Germinal center (tissue), 1 donor: ENCODE data around the gene SERTAD2.

ENCODE experiments used
- DNase-seq: peaks from one replicate; pipeline ENCODE4 v3.0.0; 2012; ENCODE audit warnings: mixed read lengths, low spot score

Gene SERTAD2

GRCh38 chr2:64627860-64628841 is 25.6 kb downstream of the SERTAD2 start:
- no peak for DNase-seq

- no peak for DNase-seq
Measured at GRCh38 chr2:64626963-64627760, 26.6 kb downstream of the SERTAD2 start.

GRCh38 chr2:64626146-64626809 is 27.4 kb downstream of the SERTAD2 start:
- DNase-seq = no peak

GRCh38 chr2:64625299-64626145 is 28.2 kb downstream of the SERTAD2 start:
- DNase-seq = no peak

- no peak for DNase-seq
Measured at GRCh38 chr2:64624862-64625261, 28.9 kb downstream of the SERTAD2 start.

GRCh38 chr2:64624108-64624610 is 29.6 kb downstream of the SERTAD2 start:
- DNase-seq = no peak

- no peak for DNase-seq
Measured at GRCh38 chr2:64623242-64623850, 30.4 kb downstream of the SERTAD2 start.

- no peak for DNase-seq
Measured at GRCh38 chr2:64622443-64623241, 31.1 kb downstream of the SERTAD2 start.

GRCh38 chr2:64620661-64621060 is 33.1 kb downstream of the SERTAD2 start:
- no peak for DNase-seq

- DNase-seq = no peak
Measured at GRCh38 chr2:64617631-64618151, 36.0 kb downstream of the SERTAD2 start.

GRCh38 chr2:64615844-64616536 is 37.7 kb downstream of the SERTAD2 start:
- DNase-seq = no peak

- DNase-seq = no peak
Measured at GRCh38 chr2:64615192-64615763, 38.4 kb downstream of the SERTAD2 start.

GRCh38 chr2:64613276-64613675 is 40.4 kb downstream of the SERTAD2 start:
- no peak for DNase-seq

- no peak for DNase-seq
Measured at GRCh38 chr2:64612575-64613195, 41.0 kb downstream of the SERTAD2 start.

GRCh38 chr2:64610316-64610855 is 43.3 kb downstream of the SERTAD2 start:
- DNase-seq = no peak

- no peak for DNase-seq
Measured at GRCh38 chr2:64609942-64610281, 43.8 kb downstream of the SERTAD2 start.

GRCh38 chr2:64609227-64609941 is 44.3 kb downstream of the SERTAD2 start:
- peak; percentile 91 for DNase-seq
